HG03571 (cell line): ENCODE results near the gene ALG3.

Experiments
- ATAC-seq: cut with Tn5 transposase; IDR thresholded peaks from one replicate; pipeline ENCODE4 v1.9.1; 2021; ENCODE audit not compliant: unreplicated experiment

Gene ALG3

GRCh38 chr3:184236033-184236410 lies 12.7 kb downstream of the ALG3 start:
- no peak for ATAC-seq

GRCh38 chr3:184235381-184236032 lies 13.3 kb downstream of the ALG3 start:
- ATAC-seq: no peak

GRCh38 chr3:184234671-184235380 lies 13.9 kb downstream of the ALG3 start:
- no peak for ATAC-seq

- ATAC-seq: no peak
Measured at GRCh38 chr3:184234224-184234623, 14.5 kb downstream of the ALG3 start.

GRCh38 chr3:184233127-184233843 lies 15.5 kb downstream of the ALG3 start:
- ATAC-seq: no peak

- no peak for ATAC-seq
Measured at GRCh38 chr3:184231671-184232070, 17.1 kb downstream of the ALG3 start.

GRCh38 chr3:184230603-184231528 lies 17.9 kb downstream of the ALG3 start:
- ATAC-seq: no peak

GRCh38 chr3:184230081-184230602 lies 18.6 kb downstream of the ALG3 start:
- no peak for ATAC-seq

- peak; percentile 57 for ATAC-seq
Measured at GRCh38 chr3:184229394-184230080, 19.2 kb downstream of the ALG3 start, which contains the start of gene VWA5B2. Gene VWA5B2, plus strand, starts transcription at chr3:184229585. Its CDS starts 944 bp downstream, at chr3:184230529.

- ATAC-seq: no peak
Measured at GRCh38 chr3:184228376-184229137, 20.2 kb downstream of the ALG3 start.

- ATAC-seq: no peak
Measured at GRCh38 chr3:184227481-184227935, 21.3 kb downstream of the ALG3 start.

- ATAC-seq: no peak
Measured at GRCh38 chr3:184223946-184224345, 24.8 kb downstream of the ALG3 start.

- ATAC-seq: no peak
Measured at GRCh38 chr3:184222521-184222920, 26.2 kb downstream of the ALG3 start.

- ATAC-seq: no peak
Measured at GRCh38 chr3:184218814-184219213, 29.9 kb downstream of the ALG3 start.

- no peak for ATAC-seq
Measured at GRCh38 chr3:184211718-184212117, 37.0 kb downstream of the ALG3 start.

- ATAC-seq: no peak
Measured at GRCh38 chr3:184211297-184211696, 37.5 kb downstream of the ALG3 start.

GRCh38 chr3:184209146-184209923 lies 39.4 kb downstream of the ALG3 start:
- ATAC-seq: no peak

GRCh38 chr3:184203526-184203925 lies 45.2 kb downstream of the ALG3 start:
- no peak for ATAC-seq
